ENCODE measurements around the gene THSD7A. TPM values are rescaled to one million over a fixed set of nuclear protein-coding genes. Genes with fewer than 3 reads are reported as not detected.

Gene THSD7A
- total and polyA plus RNA-seq, 9 of the 15 experiments (the other 6 are each of a cell fraction or from before 2014, with no cell fraction given) = 0.01 to 0.02 TPM; not detected in 7

GRCh38 chr7:11343136-11343535 lies 488.9 kb downstream of the THSD7A start (continued):
- TF ChIP-seq AFF1 (IDR thresholded peaks at IDR 0.05; ENCODE audit: low read depth in 1 of 2, partially characterized antibody in 2 of 2) = no peak
- no peak for TF ChIP-seq NCOR1 (IDR thresholded peaks at IDR 0.05)
- no peak for TF ChIP-seq FOXJ3 (CRISPR knock-in tag; IDR thresholded peaks at IDR 0.05)
- no peak for TF ChIP-seq ZNF740 (CRISPR knock-in tag; IDR thresholded peaks at IDR 0.05)
- no peak for TF ChIP-seq ZNF740 (tag; IDR thresholded peaks at IDR 0.05)
- no peak for TF ChIP-seq E2F3 (CRISPR knock-in tag; IDR thresholded peaks at IDR 0.05)
- no peak for TF ChIP-seq LEF1 (IDR thresholded peaks at IDR 0.05)
- no peak for TF ChIP-seq CHD4 (IDR thresholded peaks at IDR 0.05; ENCODE audit: insufficient read depth, insufficient replicate concordance, low read depth, low read length, poor library complexity, severe bottlenecking)
- no peak for TF ChIP-seq RBM25 (IDR thresholded peaks at IDR 0.05; ENCODE audit: low read depth, low read length, severe bottlenecking)
- TF ChIP-seq TAF15 (IDR thresholded peaks at IDR 0.05; ENCODE audit: low read depth, low read length) = no peak
- TF ChIP-seq HMG20A (CRISPR knock-in tag; conservative IDR thresholded peaks at IDR 0.05) = no peak
- TF ChIP-seq ZNF695 (CRISPR knock-in tag; IDR thresholded peaks at IDR 0.05) = no peak
- no peak for TF ChIP-seq DMBX1 (CRISPR knock-in tag; IDR thresholded peaks at IDR 0.05; ENCODE audit: borderline replicate concordance)
